ENCODE measurements around the gene FOXC2. TPM values are rescaled to one million over a fixed set of nuclear protein-coding genes. Genes with fewer than 3 reads are reported as not detected.

The FOXC2 gene
- total and polyA plus RNA-seq, 2 experiments from 2014 or later, result 1.2 to 2.5 TPM

DNA sequence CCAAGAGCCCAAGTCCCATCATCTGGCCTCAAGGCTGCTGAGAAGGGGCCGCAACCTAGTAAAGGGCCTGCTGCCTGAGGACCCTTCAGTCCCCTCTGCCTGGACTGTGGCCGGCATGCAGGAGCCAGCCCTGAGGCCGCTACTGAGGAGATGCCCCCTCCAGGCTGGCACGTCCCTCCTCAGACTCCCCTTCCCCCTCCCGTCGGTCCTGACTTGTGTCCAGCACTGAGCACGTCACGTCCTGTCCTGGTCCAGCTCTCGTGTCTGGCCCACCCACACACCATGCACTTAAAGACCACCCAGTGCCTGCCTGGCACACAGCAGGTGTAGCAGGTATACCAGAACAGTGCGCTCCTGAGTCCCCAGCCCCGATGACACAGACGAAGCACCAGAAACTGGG is 21.1 kb upstream of the FOXC2 start:
- TF ChIP-seq EZH2phosphoT487 (IDR thresholded peaks at IDR 0.05; ENCODE audit: insufficient read depth, low read depth), result no peak
- TF ChIP-seq EZH2 (IDR thresholded peaks at IDR 0.05; ENCODE audit: insufficient read depth, poor library complexity, severe bottlenecking), result no peak
- DNase-seq, result no peak
- no peak overlapping the region for H3K27ac ChIP-seq
- H3K9me3 ChIP-seq (ENCODE audit: low read depth), result no peaks in the 10 kb centered on the region
- peaks cover 9% of the 10 kb centered on the region; the same call in 1 of the 2 replicates for H3K36me3 ChIP-seq (ENCODE audit: low read depth)
- no peaks in the 10 kb centered on the region for H3K27me3 ChIP-seq (replicated peaks; ENCODE audit: insufficient read depth)
- H2AFZ ChIP-seq, result no peak overlapping the region
- H3K4me2 ChIP-seq (ENCODE audit: unreplicated experiment), result no peak overlapping the region
- no peaks in the 10 kb centered on the region for H3K9me2 ChIP-seq (ENCODE audit: insufficient read depth)
- 88 to 92% methylated on average over 12 of the region's 12 CpGs for WGBS, 2 experiments (ENCODE audit: low coverage in 1 of 2, low lambda C conversion rate in 2 of 2, missing lambda C conversion rate in 2 of 2)
- no peak overlapping the region for H3K9ac ChIP-seq
- no peaks in the 10 kb centered on the region for H3F3A ChIP-seq (ENCODE audit: insufficient read depth)
- no peaks in the 10 kb centered on the region for H4K20me1 ChIP-seq (ENCODE audit: insufficient read depth)
- no peaks in the 10 kb centered on the region for H3K79me2 ChIP-seq (ENCODE audit: insufficient read depth)
- in situ Hi-C loops (cut with MboI), result no loop called here
- no peaks in the 10 kb centered on the region for H3K4me1 ChIP-seq (ENCODE audit: insufficient read depth)
- no peak overlapping the region for H3K4me3 ChIP-seq

DNA sequence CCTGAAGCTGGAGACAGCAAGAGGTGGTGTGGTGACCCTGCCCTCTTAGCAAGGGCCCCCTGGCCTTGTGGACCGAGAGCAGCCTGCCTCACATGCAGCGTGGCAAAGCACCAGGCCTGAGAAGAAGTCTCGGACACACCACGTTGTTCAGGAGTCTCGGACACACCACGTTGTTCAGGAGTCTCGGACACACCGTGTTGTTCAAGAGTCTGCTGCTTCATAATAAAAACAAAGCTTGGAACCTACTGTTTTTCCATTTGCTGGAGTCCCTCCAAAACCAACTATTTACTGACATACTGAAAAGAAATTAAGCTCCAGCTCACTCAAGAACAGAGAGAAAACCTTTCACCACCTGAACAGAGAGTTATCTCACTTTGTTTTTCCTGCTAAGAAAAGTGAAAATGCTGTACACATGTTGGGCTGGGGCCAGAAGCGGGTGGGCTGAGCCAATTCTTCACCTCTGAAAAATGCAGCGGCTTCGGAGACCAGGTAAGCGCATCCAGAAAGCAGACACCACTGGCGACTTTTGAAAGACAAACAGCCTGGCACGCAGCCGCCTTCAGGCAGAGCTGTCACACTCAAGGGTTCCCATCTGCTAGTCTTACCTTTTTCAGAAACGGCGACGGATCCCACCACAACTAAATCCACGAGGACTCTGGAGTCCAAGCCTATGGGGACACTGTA is 20.5 kb upstream of the FOXC2 start:
- Histone ChIP-seq H3K36me3 (ENCODE audit: low read depth) (peaks cover 6% of the 10 kb centered on the region; the same call in 1 of the 2 replicates), H3K27me3 (replicated peaks; ENCODE audit: insufficient read depth) (no peaks in the 10 kb centered on the region), H3F3A (ENCODE audit: insufficient read depth) (no peaks in the 10 kb centered on the region), H3K9ac (no peak overlapping the region), H4K20me1 (ENCODE audit: insufficient read depth) (no peaks in the 10 kb centered on the region), H3K4me3 (no peak overlapping the region), H3K9me3 (ENCODE audit: low read depth) (no peaks in the 10 kb centered on the region), H3K79me2 (ENCODE audit: insufficient read depth) (no peaks in the 10 kb centered on the region), H3K4me2 (ENCODE audit: unreplicated experiment) (no peak overlapping the region), H3K9me2 (ENCODE audit: insufficient read depth) (no peaks in the 10 kb centered on the region), H3K27ac (no peak overlapping the region), H3K4me1 (ENCODE audit: insufficient read depth) (no peaks in the 10 kb centered on the region), H2AFZ (no peak overlapping the region)
- in situ Hi-C loops (cut with MboI), result no loop called here
- 90 to 92% methylated on average over 19 of the region's 19 CpGs for WGBS, 2 experiments (ENCODE audit: low coverage in 1 of 2, low lambda C conversion rate in 2 of 2, missing lambda C conversion rate in 2 of 2)
- DNase-seq, result no peak
- no peak for TF ChIP-seq EZH2phosphoT487 (IDR thresholded peaks at IDR 0.05; ENCODE audit: insufficient read depth, low read depth)
- no peak for TF ChIP-seq EZH2 (IDR thresholded peaks at IDR 0.05; ENCODE audit: insufficient read depth, poor library complexity, severe bottlenecking)

DNA sequence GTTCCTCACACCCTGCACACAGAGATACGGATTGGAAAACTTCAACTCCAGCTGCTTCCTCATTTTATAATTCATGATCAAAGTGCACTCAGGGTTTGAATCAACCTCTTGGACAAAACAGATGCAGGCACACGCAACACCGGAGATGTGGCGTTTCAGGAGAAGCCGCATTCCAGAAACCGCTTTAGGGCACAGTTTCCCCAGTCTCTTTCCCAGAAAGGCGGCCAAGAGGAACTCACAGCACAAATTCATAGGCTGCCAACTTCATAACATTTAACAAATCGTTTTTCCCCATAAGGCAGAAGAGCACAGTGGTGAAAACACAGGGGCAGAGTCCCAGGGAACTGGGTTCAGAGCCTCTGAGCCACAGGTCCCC is 20.0 kb upstream of the FOXC2 start:
- Histone ChIP-seq H3K79me2 (ENCODE audit: insufficient read depth) (no peaks in the 10 kb centered on the region), H2AFZ (no peak overlapping the region), H3K4me2 (ENCODE audit: unreplicated experiment) (no peak overlapping the region), H3F3A (ENCODE audit: insufficient read depth) (no peaks in the 10 kb centered on the region), H3K4me1 (ENCODE audit: insufficient read depth) (no peaks in the 10 kb centered on the region), H3K9ac (no peak overlapping the region), H3K27ac (no peak overlapping the region), H3K9me3 (ENCODE audit: low read depth) (no peaks in the 10 kb centered on the region), H3K4me3 (no peak overlapping the region), H3K36me3 (ENCODE audit: low read depth) (peaks cover under 1% of the 10 kb centered on the region; the same call in 1 of the 2 replicates), H3K27me3 (replicated peaks; ENCODE audit: insufficient read depth) (no peaks in the 10 kb centered on the region), H3K9me2 (ENCODE audit: insufficient read depth) (no peaks in the 10 kb centered on the region), H4K20me1 (ENCODE audit: insufficient read depth) (no peaks in the 10 kb centered on the region)
- in situ Hi-C loops (cut with MboI), result no loop called here
- 93 to 95% methylated on average over 8 of the region's 8 CpGs for WGBS, 2 experiments (ENCODE audit: low coverage in 1 of 2, low lambda C conversion rate in 2 of 2, missing lambda C conversion rate in 2 of 2)
- DNase-seq, result no peak
- TF ChIP-seq EZH2 (IDR thresholded peaks at IDR 0.05; ENCODE audit: insufficient read depth, poor library complexity, severe bottlenecking) (no peak), EZH2phosphoT487 (IDR thresholded peaks at IDR 0.05; ENCODE audit: insufficient read depth, low read depth) (no peak)

DNA sequence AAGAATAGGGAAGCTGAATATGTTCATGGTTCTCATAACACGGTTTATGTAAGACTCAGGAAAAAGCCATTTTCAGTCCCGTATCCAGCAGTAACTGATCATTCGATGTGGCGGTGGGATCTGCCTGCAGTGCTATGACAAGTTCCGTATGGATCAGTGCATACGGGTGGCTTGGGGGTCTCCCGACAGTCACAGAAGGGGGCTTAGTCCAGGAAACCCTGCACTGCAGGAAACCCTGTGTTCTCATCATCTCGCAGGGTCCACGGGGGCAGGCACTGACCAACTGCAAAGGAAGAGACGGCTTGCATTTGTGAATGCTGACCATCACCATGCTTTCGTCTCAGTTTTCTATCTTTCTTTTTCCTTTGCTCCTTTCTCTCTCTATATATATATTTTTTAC is 19.3 kb upstream of the FOXC2 start:
- Histone ChIP-seq H3K9me2 (ENCODE audit: insufficient read depth) (no peaks in the 10 kb centered on the region), H3K27me3 (replicated peaks; ENCODE audit: insufficient read depth) (no peaks in the 10 kb centered on the region), H3K4me2 (ENCODE audit: unreplicated experiment) (no peak overlapping the region), H3K9ac (no peak overlapping the region), H3K36me3 (ENCODE audit: low read depth) (no peaks in the 10 kb centered on the region; the same call in 1 of the 2 replicates), H3K4me3 (no peak overlapping the region), H3K79me2 (ENCODE audit: insufficient read depth) (no peaks in the 10 kb centered on the region), H2AFZ (no peak overlapping the region), H4K20me1 (ENCODE audit: insufficient read depth) (no peaks in the 10 kb centered on the region), H3K27ac (no peak overlapping the region), H3K9me3 (ENCODE audit: low read depth) (no peaks in the 10 kb centered on the region), H3F3A (ENCODE audit: insufficient read depth) (no peaks in the 10 kb centered on the region), H3K4me1 (ENCODE audit: insufficient read depth) (no peaks in the 10 kb centered on the region)
- DNase-seq, result no peak
- WGBS, 2 experiments (ENCODE audit: low coverage in 1 of 2, low lambda C conversion rate in 2 of 2, missing lambda C conversion rate in 2 of 2), result 94 to 96% methylated on average over 11 of the region's 11 CpGs
- in situ Hi-C loops (cut with MboI), result no loop called here
- no peak for TF ChIP-seq EZH2phosphoT487 (IDR thresholded peaks at IDR 0.05; ENCODE audit: insufficient read depth, low read depth)

Measured in GM23248 (cell line).